ENCODE measurements around the gene PRRC2B.

Gene PRRC2B

DNA sequence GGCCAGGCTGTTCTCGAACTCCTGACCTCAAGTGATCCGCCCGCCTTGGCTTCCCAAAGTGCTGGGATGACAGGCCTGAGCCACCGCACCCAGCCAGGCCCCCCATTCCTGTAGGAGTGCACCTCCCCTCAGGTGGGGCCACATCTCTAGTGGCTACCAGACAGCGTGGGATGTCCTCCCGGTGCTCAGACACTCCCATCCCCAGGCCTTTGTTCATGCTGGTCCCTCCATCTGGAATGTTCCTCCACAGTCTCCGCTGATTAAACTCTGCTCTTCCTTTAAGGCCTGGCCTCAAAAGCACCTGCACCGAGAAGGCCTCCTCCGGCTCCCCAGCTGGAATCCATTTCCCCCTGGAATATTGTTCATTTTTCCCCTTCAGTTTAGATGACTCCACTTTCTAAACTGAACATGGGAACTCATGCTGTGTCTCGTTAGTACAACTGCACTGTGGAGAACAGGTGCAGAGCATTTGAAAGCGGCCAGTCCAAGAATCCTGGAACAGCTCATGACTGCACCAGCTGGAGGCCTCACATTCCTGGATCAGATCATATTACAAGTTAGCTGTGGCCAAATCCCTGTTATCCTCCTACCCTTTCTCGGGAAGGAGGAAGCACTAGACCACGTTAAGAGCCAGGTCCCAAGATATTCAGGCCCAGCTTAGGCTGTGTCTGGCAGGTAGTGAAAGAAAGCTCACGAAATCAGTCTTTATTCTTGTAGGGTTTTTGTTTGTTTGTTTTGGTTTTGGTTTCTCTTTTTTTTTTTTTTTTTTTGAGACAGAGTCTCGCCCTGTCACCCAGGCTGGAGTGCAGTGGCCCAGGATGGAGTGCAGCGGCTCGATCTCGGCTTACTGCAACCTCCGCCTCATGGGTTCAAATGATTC is 10.8 kb upstream of the PRRC2B start:
- Histone ChIP-seq H3K27ac (peak overlapping the region in 1 of 21 experiments; percentile 13), H3K4me3 (no peak overlapping the region)

DNA sequence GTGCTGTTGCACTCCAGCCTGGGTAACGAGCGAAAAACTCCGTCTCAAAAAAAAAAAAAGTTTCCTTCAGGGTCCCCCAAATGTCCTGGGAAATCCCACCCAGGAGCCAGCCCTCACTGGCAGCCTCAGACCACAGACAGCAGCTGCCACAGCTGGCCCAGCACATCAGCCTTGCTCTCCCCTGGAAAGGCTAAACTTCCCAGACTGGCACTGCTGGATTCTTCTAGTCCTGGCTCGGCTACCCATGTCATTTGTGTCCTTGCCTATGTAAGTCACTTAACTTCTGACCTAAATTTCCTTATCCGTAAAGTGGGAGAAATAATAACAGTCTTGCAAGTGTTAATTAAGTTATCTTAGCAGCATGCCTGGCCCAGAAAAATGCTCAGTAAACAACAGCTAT is 8.6 kb upstream of the PRRC2B start:
- Histone ChIP-seq H3K27ac (peak overlapping the region in 1 of 21 experiments; percentile 7), H3K4me3 (no peak overlapping the region)

DNA sequence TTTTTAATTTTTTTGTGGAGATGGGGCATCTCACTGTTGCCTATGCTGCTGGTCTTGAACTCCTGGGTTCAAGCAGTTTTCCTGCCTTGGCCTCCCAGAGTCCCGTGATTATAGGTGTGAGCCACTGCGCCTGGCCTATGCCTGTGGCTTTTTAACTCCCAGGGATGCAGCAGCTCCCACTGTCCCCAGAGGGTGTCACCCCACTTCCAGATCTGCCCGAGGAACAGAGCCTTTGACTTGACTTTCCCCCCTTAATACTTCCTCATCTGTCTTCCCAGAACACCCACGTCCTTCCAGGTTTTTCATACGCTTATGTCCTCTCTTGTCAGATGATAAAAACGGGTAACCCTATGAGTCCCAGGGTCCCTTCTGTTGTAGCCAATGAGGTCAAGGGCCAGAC is 7.6 kb upstream of the PRRC2B start:
- Histone ChIP-seq H3K4me3 (no peak overlapping the region), H3K27ac (no peak overlapping the region)

DNA sequence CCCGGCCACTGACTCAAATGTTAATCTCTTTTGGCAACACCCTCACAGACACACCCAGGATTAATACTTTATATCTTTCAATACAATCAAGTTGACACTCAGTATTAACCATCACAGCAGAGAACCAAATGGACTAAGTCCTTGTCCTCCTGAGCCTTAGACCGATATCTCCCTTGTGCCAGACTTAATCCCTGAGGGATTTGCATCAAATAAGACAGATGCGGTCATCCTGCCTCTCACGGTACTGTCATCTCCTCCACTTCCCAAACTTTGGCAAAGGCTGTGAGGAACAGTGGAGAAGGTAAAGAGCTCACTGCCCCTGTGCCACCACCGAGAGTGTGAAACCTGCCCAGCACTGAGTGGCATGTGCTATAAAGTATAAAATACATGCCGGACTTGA is 6.5 kb upstream of the PRRC2B start:
- no peak overlapping the region for H3K4me3 ChIP-seq
- H3K27ac ChIP-seq: no peak overlapping the region

DNA sequence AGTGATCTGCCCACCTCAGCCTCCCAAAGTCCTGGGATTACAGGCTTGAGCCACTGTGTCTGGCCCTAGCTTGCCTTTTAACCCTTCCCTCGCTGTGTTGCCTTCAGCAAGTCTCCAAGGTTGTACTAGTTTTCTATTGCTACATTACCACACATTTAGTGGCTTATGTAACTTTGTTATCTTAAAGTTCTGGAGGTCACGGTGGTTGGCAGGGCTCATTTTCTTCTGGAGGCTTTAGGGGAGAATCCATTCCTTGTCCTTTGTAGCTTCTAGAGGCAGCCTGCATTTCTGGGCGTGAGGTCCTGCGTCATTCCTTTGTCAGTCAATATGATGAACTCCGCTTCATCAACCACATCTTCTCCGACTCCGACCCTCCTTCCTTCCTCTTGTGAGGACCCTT is 2.9 kb upstream of the PRRC2B start:
- H3K27ac ChIP-seq: no peak overlapping the region
- H3K4me3 ChIP-seq: no peak overlapping the region

DNA sequence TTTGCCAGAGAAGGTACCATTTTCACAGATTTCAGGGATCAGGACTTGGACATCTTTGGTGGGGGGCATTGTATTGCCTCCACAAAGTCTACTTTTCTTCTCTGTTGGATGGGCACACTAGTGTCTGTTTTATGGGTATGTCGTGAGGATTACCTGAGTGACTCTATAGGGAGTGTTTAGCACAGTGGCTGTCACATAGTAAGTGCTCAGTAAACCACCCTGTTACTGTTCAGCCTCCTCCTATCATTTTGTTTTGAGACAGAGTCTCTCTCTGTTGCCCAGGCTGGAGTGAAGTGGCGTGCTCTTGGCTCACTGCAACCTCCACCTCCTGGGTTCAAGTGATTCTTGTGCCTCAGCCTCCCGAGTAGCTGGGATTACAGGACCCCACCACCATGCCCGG is 2.4 kb upstream of the PRRC2B start:
- Histone ChIP-seq H3K27ac (no peak overlapping the region), H3K4me3 (no peak overlapping the region)

DNA sequence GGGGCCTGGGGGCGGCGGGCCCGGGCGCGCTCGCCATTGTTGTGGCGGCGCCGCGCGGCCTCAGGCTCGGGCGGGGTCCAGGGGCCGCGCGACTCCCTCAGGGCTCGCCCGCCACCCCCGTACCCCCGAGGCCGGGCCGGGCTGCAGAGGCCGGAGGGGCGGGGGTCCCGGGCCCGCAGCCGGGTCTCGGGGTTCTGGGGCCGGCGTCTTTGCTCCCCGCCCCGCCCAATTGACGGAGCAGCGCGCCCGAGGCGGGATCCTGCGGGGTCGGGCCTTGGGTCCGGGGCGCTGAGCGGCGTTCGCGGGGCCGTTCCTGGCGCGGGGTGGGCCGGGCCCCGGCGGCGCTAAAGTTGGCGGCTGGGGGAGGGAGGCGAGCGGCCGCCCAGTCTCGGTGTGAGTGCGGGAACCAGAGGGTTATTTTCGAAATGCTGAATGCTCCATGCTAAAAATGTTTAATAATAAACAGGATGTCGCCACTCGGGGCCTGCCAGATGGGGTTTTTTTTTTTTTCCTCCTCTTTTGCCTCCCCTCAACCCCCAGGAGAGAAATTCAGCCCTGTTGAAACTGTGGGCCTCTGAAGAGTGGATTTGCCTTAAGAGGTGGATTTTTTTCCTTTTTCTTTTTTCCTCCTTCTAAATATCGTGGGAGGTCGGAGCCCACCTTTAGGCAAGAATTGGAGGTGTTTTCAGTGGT is 724 bp downstream of the PRRC2B start:
- Histone ChIP-seq H3K4me3 (peak overlapping the region; percentile 46 to 87 (median 76)), H3K27ac (peak overlapping the region; percentile 85 to 100 (median 98))

DNA sequence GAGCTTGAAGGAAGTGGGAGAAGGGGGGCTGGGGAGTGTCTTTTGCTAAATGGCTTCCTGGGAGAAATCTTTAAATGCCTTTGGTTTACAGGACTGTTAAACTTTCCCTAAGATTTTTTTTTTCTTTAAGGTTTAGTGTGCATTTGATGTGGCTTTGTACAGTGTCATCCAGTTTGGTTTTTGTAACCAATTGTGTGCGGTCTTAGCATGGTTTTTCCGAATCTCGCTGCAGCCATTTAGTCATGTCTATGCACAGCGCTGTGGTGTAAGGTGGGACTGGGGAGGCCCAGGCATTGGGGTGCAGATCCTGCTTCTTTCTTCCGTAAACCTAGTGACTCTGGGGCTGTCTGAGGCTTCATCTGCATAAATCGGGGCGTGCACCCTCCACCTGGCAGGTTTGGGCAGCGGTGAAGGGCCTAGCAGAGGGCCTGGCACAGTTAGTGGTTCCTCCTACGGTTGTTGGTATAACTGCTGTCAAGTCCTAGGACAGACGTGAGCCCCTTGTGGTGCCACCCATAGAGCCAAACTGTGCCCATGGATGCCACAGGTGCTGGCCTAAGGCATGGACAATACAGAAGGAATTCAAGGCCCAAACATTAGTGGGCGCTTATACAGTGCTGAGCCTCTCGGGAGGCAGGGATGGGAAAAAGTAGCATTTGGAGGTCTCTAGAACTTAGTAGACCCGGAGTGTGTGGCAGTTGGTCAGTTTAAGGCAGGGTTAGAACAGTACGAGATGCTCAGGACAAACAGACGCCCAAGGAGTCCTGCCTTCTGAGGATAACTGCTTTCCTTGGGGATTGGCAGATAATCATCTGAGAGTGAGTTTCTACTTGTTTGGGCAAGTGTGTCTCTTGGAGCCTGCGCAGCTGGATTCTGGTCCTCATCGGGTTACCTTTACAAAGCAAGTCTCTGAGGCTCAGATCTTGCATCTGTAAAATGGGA is 1.5 kb downstream of the PRRC2B start:
- H3K27ac ChIP-seq: peak overlapping the region; percentile 85 to 100 (median 98)
- peak overlapping the region; percentile 46 to 87 (median 76) for H3K4me3 ChIP-seq

DNA sequence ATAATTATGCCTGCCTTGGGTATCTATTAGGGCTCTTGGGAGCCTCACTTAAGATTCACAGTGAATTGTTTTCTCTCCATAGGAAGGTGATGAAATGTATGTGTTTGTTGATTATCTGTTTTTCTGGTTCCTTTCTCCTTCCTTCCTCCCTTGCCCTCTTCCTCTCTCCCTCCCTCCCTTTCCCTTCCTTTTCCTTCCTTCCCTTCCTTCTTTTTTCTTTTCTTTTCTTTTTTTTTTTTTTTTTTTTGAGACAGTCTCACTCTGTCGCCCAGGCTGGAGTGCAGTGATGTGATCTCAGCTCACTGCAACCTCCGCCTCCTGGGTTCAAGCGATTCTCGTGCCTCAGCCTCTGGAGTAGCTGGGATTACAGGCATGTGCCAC is 2.2 kb downstream of the PRRC2B start:
- Histone ChIP-seq H3K27ac (peak overlapping the region in 19 of 21 experiments; percentile 56 to 100 (median 98)), H3K4me3 (peak overlapping the region; percentile 2 to 87 (median 73))

DNA sequence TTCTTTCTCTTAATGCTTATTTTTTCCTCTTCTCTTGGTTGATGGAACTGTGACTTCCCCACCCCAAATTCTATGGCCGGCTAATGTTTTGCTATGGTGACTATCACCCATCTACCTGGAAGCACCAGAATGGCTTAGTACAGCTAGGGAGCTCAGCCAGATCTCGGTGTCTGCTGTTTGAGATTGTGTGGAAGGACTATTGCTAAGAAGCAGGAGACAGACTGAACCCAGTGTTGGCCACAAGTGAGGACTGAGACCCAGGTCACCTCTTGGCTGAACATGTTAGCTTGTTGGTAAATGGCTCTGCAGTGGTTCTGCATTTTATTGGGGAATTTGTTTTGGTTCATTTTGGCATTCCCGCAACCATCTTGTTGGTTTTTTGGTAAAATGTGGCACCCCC is 2.7 kb downstream of the PRRC2B start:
- Histone ChIP-seq H3K4me3 (peak overlapping the region in 5 of 7 experiments; percentile 2 to 87 (median 73)), H3K27ac (peak overlapping the region in 20 of 21 experiments; percentile 0 to 100 (median 98))

DNA sequence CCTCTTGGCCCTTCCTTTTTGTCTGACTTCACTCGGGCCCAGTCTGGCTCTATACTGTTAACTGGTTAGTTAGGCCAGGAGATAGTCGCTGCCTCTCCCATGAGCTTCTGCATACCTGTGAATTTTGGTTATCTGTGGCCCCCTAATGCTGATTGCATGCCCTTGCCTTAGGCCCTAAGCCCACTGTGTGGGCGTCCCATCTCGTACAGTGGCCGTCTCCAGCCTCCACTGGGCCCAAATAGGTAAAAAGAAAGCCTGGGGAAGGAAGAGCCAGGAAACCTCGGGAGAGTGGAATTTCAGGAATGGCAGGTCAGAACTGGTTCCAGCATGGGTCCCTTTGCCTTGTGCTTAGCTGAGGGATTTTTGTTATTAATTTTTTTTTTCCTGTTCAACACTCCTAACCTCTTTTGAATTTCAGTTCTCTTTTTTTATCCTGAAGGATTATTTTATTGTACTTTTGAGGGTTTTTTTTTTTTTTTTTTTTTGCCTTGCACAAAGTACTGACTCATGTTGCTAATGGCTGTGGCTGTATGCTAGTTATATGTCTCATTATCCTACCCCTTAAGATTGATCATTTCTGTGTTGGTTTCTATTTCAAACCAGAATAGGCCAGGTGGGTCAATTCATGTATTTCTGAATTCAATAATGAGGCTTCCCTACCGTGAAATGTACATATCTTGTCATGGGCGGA is 3.4 kb downstream of the PRRC2B start:
- Histone ChIP-seq H3K4me3 (peak overlapping the region in 3 of 7 experiments; percentile 73 to 87 (median 87)), H3K27ac (peak overlapping the region in 20 of 21 experiments; percentile 16 to 100 (median 98))

DNA sequence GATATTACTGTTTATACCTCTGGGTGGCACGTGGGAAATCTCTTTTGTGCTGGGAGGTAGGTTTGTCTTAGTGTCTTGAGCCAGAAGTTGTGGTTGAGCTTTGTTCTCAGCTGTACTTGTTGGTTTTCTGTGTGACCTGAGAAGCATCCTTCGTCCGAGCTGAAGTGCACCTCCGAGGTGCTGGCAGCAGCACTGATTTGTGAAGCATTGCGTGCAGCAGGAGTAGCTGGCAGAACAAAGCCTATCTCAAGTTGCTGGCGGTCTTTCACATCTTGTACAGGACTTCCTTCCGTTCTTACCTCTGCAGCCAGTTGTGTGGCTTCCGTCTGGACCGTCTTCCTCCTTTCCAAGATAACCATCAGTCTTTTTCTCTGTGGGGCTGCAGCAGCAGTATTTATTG is 4.3 kb downstream of the PRRC2B start:
- no peak overlapping the region for H3K4me3 ChIP-seq
- H3K27ac ChIP-seq: peak overlapping the region in 17 of 21 experiments; percentile 29 to 100 (median 77)

DNA sequence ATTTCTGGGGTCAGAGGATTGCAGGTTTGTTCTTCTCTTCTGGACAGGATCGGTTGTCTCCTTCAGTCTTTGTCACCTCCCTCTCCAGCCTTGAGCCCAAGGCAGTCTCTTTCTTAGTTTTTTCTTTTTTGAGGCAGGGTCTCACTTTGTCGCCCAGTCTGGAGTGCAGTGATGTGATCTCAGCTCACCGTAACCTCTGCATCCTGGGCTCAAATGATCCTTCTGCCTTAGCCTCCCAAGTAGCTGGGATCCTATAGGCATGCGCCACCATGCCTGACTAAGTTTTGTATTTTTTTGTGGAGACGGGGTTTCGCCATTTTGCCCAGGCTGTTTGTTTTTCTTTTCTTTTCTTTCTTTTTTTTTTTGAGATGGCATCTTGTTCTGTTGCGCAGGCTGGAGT is 6.1 kb downstream of the PRRC2B start:
- Histone ChIP-seq H3K4me3 (no peak overlapping the region), H3K27ac (peak overlapping the region in 6 of 21 experiments; percentile 2 to 99 (median 52))

DNA sequence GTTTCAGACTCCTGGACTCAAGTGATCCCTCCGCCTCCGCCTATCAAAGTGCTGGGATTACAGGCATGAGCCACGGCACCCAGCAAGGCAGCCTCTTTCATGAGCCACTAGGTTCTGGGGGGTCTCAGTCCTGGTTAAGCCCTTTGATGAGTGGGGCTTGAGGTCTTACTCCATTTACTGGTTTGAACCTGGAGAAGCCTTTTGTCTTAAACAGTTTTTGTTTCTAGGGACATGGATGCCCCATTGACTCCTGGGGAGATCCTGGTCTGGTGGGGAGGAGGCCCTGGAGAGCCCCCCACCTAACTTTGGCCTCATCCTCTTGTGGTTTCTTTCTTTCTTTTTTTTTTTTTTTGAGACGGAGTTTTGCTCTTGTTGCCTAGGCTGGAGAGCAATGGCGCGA is 6.7 kb downstream of the PRRC2B start:
- Histone ChIP-seq H3K27ac (peak overlapping the region in 8 of 21 experiments; percentile 7 to 99 (median 64)), H3K4me3 (no peak overlapping the region)

DNA sequence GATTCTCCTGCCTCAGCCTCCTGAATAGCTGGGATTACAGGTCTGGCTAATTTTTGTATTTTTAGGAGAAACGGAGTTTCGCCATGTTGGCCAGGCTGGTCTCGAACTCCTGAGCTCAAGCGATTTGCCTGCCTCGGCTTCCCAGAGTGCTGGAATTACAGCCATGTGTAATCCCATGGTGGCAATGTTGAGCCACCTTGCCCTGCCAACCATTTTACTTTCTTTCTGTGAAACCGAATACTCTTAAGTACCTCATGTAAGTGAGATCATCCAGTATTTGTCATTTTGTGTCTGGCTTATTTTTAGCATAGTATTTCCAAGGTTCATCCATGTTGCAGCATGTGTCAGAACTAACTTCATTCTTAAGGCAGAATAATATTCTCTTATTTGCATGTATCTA is 8.2 kb downstream of the PRRC2B start:
- no peak overlapping the region for H3K4me3 ChIP-seq
- peak overlapping the region in 15 of 21 experiments; percentile 26 to 87 (median 67) for H3K27ac ChIP-seq

DNA sequence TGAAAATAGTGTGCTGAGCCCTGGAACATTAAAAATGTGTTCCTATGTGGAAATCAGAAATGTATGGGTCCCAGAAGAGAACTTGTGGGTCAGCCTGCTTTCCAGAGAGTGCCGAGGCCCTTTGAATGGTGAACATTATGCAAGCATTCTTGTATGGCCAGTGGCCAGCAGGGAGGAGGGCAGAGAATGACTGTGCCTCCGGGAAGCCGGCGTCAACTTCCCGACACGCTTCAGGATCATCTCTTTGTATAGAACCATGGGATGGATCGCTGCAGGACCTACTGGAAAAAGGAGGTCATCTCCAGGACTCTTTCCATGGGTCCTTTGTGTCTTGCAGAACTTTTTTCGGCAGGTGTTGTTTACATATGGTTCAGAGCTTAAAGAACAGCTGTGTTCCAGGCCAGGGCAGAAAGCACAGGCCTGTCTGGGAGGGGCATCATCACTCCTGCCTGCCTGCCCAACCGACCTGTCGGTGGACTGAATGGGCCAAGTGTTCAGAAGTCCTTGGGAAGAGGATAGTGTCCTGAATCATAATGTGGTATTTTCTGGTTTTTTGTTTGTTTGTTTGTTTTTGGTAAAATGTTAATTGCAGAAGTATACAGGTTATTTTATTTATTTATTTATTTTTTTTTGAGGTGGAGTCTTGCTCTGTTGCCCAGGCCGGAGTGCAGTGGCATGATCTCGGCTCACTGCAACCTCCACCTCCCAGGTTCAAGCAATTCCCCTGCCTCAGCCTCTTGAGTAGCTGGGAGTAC is 9.0 kb downstream of the PRRC2B start:
- H3K4me3 ChIP-seq: no peak overlapping the region
- H3K27ac ChIP-seq: peak overlapping the region in 16 of 21 experiments; percentile 5 to 87 (median 66)

DNA sequence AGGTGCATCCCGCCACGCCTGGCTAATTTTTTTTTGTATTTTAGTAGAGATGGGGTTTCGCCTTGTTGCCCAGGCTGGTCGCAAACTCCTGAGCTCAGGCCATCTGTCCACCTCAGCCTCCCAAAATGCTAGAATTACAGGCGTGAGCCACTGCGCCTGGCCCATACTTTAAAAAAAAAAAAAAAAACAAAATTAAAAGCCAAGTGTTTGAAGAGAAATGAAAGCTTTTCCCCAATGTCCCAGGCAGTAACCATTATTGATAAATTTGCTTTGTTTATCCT is 9.5 kb downstream of the PRRC2B start:
- Histone ChIP-seq H3K4me3 (no peak overlapping the region), H3K27ac (peak overlapping the region in 11 of 21 experiments; percentile 26 to 87 (median 68))

DNA sequence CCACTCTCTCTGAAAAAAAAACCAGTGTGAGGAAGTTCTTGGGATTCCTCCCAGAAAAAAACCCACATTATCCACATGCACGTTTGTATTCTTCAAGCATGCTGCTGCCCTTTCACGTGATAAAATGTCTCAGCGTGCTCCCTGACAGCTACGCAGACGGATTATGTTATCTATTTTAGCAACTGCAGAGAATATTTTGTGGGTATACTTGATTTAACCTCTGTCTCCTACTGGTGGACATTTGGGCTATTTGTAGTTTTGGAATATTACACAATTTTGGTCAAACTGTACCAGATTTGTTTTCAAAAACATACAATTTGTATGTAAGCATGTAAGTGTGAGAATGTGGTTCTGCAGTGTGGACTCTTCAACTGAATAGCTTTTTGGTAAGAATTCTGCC is 10.7 kb downstream of the PRRC2B start:
- Histone ChIP-seq H3K27ac (peak overlapping the region in 14 of 21 experiments; percentile 17 to 87 (median 68)), H3K4me3 (no peak overlapping the region)

DNA sequence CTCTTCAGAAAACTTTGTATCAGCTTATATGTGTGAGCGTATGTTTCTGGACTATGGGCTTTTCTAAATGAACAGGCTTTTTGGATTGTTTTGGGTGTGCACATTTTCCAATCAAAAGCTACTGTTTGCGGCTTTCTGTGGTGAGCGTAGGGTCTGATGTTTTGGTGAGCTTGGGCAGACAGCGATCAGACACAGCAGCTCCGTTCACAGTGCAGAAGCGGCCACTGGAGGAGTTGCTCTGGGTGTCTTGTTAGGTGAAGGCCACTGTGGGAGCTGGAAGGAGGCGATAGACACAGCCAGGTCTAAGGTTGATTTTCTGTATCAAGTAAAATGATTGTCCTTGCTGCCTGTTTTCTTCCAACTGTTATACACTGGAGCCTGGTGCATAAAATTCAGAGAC is 11.1 kb downstream of the PRRC2B start:
- peak overlapping the region in 15 of 21 experiments; percentile 17 to 87 (median 67) for H3K27ac ChIP-seq
- H3K4me3 ChIP-seq: no peak overlapping the region
